NCI-H2081 (cell line): ENCODE results near the gene MRPL55.
"Not testable (repeated sequence)": the region's sequence is repeated elsewhere in the genome, so short reads cannot be mapped to it uniquely, and the experiment has no call there.

Source experiments
- DNase-seq, 2 experiments: peaks; one replicate each; lab custom pipeline; 2025; lab: John Stamatoyannopoulos, UW

MRPL55 gene

DNA sequence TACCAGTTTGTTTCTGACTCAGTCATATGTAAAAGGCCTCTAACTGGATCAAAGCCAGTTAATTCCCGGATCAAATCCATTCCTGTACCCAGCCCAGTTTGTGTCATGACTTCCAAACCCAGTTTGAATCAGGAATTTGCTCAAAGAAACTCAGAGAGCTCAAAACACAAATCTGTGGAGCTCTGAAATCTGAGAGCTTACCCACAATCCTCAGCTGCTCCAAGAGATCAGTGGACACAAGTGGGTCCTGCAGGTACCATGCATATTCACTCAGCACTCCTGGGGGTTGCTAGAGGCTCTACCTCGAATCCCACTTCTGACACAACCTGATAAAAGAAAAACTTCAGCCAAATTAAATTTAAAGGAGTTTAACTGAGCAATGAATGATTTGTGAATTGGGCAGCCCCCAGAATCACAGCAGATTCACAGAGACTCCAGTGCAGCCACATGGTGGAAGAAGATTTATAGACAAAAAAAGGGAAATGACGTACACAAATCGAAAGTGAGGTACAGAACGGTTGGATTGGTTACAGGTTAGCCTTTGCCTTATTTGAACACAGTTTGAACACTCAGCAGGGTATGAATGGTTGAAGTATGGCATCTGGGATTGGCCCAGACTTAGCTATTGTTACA is 11.9 kb upstream of the MRPL55 start:
- DNase-seq, result no peak

- no peak for DNase-seq
Observed at GRCh38 chr1:228120351-228120750, 11.3 kb upstream of the MRPL55 start.

GRCh38 chr1:228118040-228118439 is 8.9 kb upstream of the MRPL55 start:
- DNase-seq, result no peak

- no peak for DNase-seq
Observed at GRCh38 chr1:228117335-228117734, 8.2 kb upstream of the MRPL55 start.

DNA sequence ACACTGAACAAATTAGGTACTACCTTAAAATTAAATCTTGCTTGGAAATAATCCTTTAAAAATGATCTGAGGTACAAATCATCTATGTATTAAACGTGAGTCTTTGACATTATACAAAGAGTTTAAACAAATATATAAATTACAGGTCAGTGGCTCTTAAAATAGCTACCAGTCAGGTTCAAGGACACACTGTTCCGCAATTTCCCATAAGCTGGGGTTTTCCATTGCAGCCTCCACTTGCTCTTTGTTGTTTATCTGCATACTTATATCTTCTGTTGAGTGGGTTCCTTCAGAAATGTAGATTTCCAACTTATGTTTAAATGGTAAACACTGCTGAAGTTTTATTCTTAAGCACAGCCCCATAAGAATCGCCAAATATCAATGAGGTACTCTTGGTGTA is 5.7 kb upstream of the MRPL55 start:
- no peak for DNase-seq

DNA sequence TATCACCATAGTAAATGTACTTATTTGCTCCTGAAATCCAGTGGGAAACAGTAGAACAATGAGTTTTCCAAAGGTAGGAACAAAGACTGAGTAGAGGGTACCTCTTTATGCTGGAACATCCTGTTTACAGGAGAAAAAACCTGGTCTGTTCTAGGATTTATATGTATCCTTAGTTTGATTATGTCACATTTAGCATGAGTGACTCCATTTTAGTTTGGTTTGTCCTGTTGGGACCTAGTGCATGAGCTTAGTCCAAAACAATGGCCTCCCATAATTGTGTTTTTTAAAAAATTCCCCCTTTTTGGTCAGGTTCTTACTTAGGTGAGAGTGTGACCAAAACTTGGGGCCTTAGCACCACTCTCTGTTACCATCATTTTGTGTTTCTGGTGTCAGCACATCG is 3.5 kb upstream of the MRPL55 start:
- no peak for DNase-seq

- no peak for DNase-seq
Observed at GRCh38 chr1:228112167-228112566, 3.1 kb upstream of the MRPL55 start.

GRCh38 chr1:228111315-228111714 is 2.2 kb upstream of the MRPL55 start:
- not testable (repeated sequence) for DNase-seq

- DNase-seq, result no peak
Observed at GRCh38 chr1:228110556-228110955, 1.5 kb upstream of the MRPL55 start.

- peak in 1 of 2 experiments; percentile 31 for DNase-seq
Observed at GRCh38 chr1:228109962-228110488, 926 bp upstream of the MRPL55 start.

DNA sequence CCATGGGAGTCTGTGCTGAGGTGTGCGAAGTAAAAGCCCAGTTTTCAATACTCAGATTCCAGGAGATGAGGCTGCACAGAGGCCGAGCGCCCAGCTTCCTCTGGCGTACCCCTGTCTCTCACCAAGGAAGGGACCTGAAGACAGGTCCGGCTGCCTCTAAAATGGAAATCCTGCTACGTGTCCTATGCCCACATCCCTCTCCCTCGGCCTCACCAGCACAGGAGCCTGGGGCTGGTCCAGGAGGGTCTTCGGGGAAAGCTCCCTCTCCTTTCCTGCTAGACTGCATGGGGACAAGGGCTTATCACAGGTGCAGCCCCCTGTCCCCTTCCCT is 392 bp downstream of the MRPL55 start:
- DNase-seq, result no peak

DNA sequence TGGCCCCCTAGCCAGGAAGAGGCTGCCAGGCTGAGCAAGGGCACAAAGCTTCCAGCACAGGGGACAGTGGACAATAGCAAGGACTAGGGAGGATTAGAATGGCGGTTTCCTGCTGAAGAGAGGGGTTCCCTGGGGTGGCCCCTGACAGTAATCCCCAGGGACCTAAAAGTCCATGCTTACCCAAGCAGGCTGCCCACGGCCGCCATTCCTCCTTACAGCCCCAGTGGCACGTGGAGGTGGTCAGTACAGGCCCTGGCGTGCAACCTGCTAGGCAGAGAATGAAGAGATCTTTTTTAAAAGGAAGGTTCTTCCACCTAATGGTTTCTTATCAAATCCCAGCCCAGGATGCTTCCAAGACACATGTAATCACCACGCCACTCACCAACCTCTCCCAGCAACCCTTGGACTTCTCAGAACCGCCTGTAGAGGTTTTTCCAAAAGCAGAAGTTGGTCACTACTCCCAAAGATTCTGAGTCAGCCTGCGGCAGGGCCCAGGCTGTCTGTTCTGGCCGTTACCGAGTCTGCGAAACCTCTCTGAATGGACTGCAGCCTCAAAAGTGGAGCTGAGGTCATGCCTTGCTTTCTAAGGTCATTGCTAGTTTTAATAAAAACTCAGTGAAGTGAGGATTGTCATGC is 926 bp downstream of the MRPL55 start:
- DNase-seq, result no peak

- DNase-seq, result no peak
Observed at GRCh38 chr1:228107636-228108035, 1.5 kb downstream of the MRPL55 start.

GRCh38 chr1:228106800-228107054 is 2.4 kb downstream of the MRPL55 start:
- no peak for DNase-seq

DNA sequence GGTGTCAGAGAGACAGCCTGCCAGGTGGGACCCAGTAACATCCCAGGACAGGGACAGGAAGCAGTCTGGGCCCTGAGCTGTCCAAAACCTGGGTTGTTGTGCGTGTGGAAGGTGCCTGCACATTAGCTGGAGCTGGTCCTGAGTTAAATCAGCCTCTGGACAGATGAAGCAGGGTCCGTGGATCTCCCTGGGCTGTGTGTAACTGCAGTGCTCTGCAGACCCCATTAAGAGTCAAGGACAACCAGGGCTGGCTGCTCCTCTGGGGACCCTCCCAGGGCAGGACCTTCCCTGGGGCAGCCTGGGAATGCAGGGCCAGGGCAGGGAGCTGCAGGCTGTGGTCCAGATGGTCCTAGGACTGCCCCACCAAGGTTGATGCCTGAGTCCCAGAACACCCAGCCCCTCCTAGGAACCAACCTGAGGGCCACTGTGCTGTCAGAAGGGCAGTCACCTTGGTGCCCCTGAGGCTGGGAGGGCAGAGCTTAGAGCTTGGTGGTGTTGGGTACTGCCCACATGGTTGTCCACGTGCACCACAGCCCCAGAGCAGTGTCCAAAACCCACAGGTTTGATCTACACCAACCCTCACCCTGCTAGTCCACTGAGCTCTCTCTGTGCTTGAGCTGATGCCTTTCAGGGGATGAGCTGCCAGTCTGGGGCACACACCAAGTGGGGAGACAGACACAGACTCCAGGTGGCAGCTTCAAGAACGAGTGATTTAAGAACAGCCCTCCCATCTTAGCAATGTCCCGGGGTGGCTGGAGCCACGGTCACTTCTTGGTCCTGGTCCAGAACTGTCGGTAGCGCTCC is 2.9 kb downstream of the MRPL55 start:
- DNase-seq, result no peak

DNA sequence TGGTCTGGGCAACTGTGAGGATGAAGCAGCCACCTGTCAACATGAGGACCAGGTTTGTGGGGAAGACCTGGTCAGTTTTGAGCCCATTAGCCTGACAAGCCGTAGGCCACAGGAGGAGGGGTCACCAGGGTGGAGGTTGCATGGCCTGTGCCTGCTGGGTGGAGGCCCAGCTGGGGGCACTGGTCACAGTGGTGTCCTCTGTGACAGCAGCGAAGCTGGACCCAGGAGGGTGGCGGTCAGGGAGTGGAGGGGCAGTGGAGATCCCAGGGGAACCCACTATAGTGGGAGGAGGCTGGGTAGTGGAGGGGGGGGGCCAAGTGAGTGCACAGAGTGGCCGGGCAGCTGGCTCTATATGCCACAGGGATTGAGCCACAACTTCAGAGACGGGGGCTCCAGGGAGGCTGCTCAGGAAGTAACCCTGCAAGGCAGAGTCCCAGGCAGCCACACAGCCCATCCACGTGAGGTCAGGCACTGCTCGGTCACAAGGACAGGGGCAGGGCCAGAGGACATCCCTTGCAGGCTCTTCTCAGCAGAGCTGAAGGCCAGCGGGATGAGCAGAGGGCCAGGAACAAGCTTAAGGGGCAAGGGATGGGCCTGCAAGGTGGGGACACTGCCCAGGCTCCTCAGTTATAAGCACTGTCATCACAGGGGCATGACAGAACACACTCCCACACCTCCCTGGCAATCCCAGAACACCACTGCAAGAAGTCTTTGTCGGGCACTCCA is 3.7 kb downstream of the MRPL55 start:
- DNase-seq, result no peak

GRCh38 chr1:228104526-228105269 is 4.4 kb downstream of the MRPL55 start:
- DNase-seq, result no peak

GRCh38 chr1:228102791-228103620 is 6.1 kb downstream of the MRPL55 start, which contains the start of gene C1orf35:
TSS of gene C1orf35 (minus strand) at chr1:228103325. CDS start at chr1:228103227, 98 bp downstream.
- peak; percentile 94 to 96 for DNase-seq

GRCh38 chr1:228101994-228102790 is 6.9 kb downstream of the MRPL55 start:
- DNase-seq, result peak; percentile 28 to 39

DNA sequence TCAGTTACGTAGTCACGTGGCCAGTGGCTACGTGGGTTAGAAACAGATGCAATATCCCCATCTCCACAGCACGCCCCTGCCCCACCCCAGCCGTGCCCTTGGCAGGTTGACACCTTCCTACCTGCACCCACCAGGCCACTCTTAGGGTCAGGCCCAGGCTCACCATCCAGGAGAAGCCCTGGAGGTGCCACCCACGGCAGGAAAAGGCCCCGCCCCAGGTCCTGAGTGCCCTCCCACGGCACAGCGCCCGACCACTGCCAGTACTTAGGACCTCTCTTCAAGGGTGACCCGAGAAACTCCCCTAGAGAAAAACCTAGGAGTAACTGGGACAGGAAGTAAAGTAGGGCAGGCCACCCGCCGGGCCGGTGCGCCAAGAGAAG is 7.5 kb downstream of the MRPL55 start:
- no peak for DNase-seq
